ENCODE measurements around the gene MCAT.

MCAT gene

GRCh38 chr22:43163241-43163795 lies 20.1 kb upstream of the MCAT start:
- H3K4me1 ChIP-seq (ENCODE audit: control insufficient read depth, insufficient read depth, low read length, poor library complexity, severe bottlenecking) = no peaks in the 10 kb centered on the region

DNA sequence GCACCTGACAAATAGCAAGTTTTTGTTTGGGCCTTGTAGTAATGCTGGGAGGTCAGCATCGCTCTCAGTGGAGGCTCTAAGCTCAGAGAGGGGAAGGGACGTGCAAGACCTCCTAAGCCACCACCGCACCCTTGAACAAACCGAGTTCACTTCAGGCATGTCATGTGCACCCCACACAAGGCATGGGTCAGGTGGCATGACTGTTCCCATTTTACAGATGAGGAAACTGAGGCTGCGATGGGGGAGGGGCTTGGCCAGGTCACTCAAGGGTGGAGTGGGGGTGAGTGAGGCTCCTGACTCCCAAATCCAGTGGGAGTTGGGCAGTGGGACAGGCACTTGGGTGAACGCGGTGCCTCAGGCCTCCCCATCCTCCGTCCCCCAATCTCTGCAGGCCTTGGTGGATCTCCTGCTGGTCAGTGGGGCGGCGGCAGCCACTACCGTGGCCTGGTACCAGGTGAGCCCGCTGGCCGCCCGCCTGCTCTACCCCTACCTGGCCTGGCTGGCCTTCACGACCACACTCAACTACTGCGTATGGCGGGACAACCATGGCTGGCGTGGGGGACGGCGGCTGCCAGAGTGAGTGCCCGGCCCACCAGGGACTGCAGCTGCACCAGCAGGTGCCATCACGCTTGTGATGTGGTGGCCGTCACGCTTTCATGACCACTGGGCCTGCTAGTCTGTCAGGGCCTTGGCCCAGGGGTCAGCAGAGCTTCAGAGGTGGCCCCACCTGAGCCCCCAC lies 19.4 kb upstream of the MCAT start:
- no peaks in the 10 kb centered on the region for H3K4me1 ChIP-seq (ENCODE audit: control insufficient read depth, insufficient read depth, low read length, poor library complexity, severe bottlenecking)
- H3K4me3 ChIP-seq (ENCODE audit: insufficient read depth, low read depth, low read length, poor library complexity, severe bottlenecking) = no peak overlapping the region
- H3K36me3 ChIP-seq (ENCODE audit: control insufficient read depth, insufficient read depth, low read length) = peaks cover 9% of the 10 kb centered on the region

More at GRCh38 chr22:43163241-43163795, 20.1 kb upstream of the MCAT start:
- H3K36me3 ChIP-seq (ENCODE audit: control insufficient read depth, insufficient read depth, low read length) = peaks cover 9% of the 10 kb centered on the region
- no peak overlapping the region for H3K27ac ChIP-seq (ENCODE audit: insufficient read depth, low read length, poor library complexity, severe bottlenecking)
- H3K4me3 ChIP-seq (ENCODE audit: insufficient read depth, low read depth, low read length, poor library complexity, severe bottlenecking) = no peak overlapping the region
- no peak for DNase-seq
- H3K9me3 ChIP-seq (ENCODE audit: control insufficient read depth, low read length) = no peaks in the 10 kb centered on the region
- H3K27me3 ChIP-seq (replicated peaks; ENCODE audit: control insufficient read depth, insufficient read depth, low read length, poor library complexity, severe bottlenecking) = no peaks in the 10 kb centered on the region

DNA sequence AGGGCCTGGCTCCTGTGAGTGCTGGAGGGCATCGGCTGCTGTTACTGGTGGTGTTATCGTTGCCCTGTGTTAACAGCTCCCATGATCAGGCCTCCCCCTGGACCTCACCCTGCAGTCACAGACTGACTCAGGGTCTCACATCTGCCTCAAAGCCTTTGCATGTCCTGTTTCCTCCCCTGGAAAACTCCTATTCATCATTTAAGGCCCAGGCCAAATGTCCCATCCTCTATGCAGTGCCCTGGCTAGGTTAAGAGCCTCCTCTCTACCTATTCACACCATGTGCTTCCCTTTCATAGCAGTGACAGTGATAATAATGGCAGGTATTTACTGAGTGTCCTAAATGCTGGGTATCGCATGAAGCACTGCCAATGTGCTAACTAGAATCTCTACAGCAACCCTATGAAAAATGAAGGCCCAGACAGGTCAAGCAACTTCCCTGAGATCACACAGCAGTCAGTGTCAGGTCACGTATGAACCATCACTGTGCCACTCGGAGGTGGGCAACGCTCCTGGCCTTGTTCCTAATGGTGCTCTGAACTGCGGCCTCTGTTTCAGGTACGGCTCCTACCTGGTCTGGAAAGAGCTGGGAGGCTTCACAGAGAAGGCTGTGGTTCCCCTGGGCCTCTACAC lies 17.4 kb upstream of the MCAT start:
- H3K36me3 ChIP-seq (ENCODE audit: control insufficient read depth, insufficient read depth, low read length) = peaks cover 12% of the 10 kb centered on the region
- H3K9me3 ChIP-seq (ENCODE audit: control insufficient read depth, low read length) = no peaks in the 10 kb centered on the region
- H3K4me1 ChIP-seq (ENCODE audit: control insufficient read depth, insufficient read depth, low read length, poor library complexity, severe bottlenecking) = no peaks in the 10 kb centered on the region
- DNase-seq = no peak
- no peak overlapping the region for H3K27ac ChIP-seq (ENCODE audit: insufficient read depth, low read length, poor library complexity, severe bottlenecking)
- H3K4me3 ChIP-seq (ENCODE audit: insufficient read depth, low read depth, low read length, poor library complexity, severe bottlenecking) = no peak overlapping the region
- no peaks in the 10 kb centered on the region for H3K27me3 ChIP-seq (replicated peaks; ENCODE audit: control insufficient read depth, insufficient read depth, low read length, poor library complexity, severe bottlenecking)

More for the DNA sequence above, 19.4 kb upstream of the MCAT start:
- H3K9me3 ChIP-seq (ENCODE audit: control insufficient read depth, low read length) = no peaks in the 10 kb centered on the region
- H3K27me3 ChIP-seq (replicated peaks; ENCODE audit: control insufficient read depth, insufficient read depth, low read length, poor library complexity, severe bottlenecking) = no peaks in the 10 kb centered on the region
- H3K27ac ChIP-seq (ENCODE audit: insufficient read depth, low read length, poor library complexity, severe bottlenecking) = no peak overlapping the region
- no peak for DNase-seq

DNA sequence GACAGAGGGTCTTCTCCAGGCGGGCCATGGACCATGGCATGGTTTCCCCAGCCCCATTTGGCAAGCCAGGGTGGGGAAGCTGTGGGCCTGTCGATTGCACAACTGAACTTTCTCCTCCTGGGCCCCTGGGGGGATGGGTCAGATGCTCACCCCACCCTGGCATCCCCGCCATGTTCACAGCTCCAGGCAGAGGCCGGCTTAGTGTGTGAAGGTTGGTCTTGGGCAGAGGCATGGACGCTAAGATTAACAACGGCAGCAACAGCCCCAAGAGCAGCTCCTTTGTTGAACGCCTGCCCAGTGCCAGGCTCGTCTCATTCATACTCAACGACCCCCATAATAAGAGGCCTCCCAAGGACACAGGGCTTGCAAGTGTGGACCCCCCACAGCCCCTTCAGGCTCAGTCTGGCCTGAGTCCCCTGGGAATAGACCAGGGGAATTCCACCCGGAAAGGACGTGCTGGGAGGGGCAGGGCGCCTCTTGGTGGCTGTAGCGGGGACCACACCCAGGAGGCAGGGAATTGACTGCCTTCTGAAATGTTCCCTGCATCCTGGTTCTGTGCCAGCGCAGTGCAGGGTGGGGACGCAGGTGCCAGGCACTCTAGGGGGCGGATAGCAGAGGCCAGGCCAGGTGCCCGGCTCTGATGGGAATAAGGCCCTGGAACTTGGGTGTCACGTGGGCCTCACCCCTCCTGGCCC lies 16.4 kb upstream of the MCAT start:
- Histone ChIP-seq H3K27ac (ENCODE audit: insufficient read depth, low read length, poor library complexity, severe bottlenecking) (no peak overlapping the region), H3K9me3 (ENCODE audit: control insufficient read depth, low read length) (no peaks in the 10 kb centered on the region), H3K27me3 (replicated peaks; ENCODE audit: control insufficient read depth, insufficient read depth, low read length, poor library complexity, severe bottlenecking) (no peaks in the 10 kb centered on the region), H3K36me3 (ENCODE audit: control insufficient read depth, insufficient read depth, low read length) (peaks cover 12% of the 10 kb centered on the region), H3K4me1 (ENCODE audit: control insufficient read depth, insufficient read depth, low read length, poor library complexity, severe bottlenecking) (no peaks in the 10 kb centered on the region), H3K4me3 (ENCODE audit: insufficient read depth, low read depth, low read length, poor library complexity, severe bottlenecking) (no peak overlapping the region)
- no peak for DNase-seq

DNA sequence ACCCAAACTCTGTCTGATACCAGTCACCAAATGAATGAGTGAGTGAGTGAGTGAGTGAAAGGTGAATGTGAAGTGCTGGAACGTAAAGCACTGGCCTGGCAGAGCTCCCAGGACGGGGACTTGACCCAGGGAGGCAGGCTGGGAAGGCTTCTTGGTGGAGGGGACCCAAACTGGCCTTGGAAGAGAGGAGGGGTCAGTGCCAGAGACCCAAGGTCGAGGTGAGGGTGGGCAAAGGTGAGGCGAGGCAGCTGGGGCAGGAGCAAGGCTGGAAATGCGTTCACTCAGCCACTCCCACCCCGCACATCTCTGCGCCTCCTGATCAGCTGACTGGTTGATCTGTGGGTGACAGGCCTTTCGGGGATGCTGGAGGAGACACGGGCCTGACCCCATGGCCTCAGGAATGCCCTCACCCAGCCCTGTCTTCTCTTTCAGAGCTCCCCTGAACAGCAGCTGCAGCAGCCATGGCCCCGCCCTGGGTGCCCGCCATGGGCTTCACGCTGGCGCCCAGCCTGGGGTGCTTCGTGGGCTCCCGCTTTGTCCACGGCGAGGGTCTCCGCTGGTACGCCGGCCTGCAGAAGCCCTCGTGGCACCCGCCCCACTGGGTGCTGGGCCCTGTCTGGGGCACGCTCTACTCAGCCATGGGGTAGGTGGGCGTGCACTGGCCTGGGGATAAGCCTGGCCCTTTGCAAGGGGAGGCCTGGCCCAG lies 15.7 kb upstream of the MCAT start:
- Histone ChIP-seq H3K9me3 (ENCODE audit: control insufficient read depth, low read length) (no peaks in the 10 kb centered on the region), H3K27me3 (replicated peaks; ENCODE audit: control insufficient read depth, insufficient read depth, low read length, poor library complexity, severe bottlenecking) (no peaks in the 10 kb centered on the region), H3K4me3 (ENCODE audit: insufficient read depth, low read depth, low read length, poor library complexity, severe bottlenecking) (no peak overlapping the region), H3K36me3 (ENCODE audit: control insufficient read depth, insufficient read depth, low read length) (peaks cover 12% of the 10 kb centered on the region), H3K27ac (ENCODE audit: insufficient read depth, low read length, poor library complexity, severe bottlenecking) (no peak overlapping the region), H3K4me1 (ENCODE audit: control insufficient read depth, insufficient read depth, low read length, poor library complexity, severe bottlenecking) (no peaks in the 10 kb centered on the region)
- DNase-seq = no peak

- no peaks in the 10 kb centered on the region for H3K9me3 ChIP-seq (ENCODE audit: control insufficient read depth, low read length)
- H3K27me3 ChIP-seq (replicated peaks; ENCODE audit: control insufficient read depth, insufficient read depth, low read length, poor library complexity, severe bottlenecking) = no peaks in the 10 kb centered on the region
- DNase-seq = no peak
- H3K27ac ChIP-seq (ENCODE audit: insufficient read depth, low read length, poor library complexity, severe bottlenecking) = no peak overlapping the region
- peaks cover 12% of the 10 kb centered on the region for H3K36me3 ChIP-seq (ENCODE audit: control insufficient read depth, insufficient read depth, low read length)
- no peak overlapping the region for H3K4me3 ChIP-seq (ENCODE audit: insufficient read depth, low read depth, low read length, poor library complexity, severe bottlenecking)
- H3K4me1 ChIP-seq (ENCODE audit: control insufficient read depth, insufficient read depth, low read length, poor library complexity, severe bottlenecking) = peaks cover 1% of the 10 kb centered on the region
Observed at GRCh38 chr22:43157874-43158546, 14.8 kb upstream of the MCAT start.

- H3K9me3 ChIP-seq (ENCODE audit: control insufficient read depth, low read length) = no peaks in the 10 kb centered on the region
- H3K27me3 ChIP-seq (replicated peaks; ENCODE audit: control insufficient read depth, insufficient read depth, low read length, poor library complexity, severe bottlenecking) = no peaks in the 10 kb centered on the region
- H3K4me3 ChIP-seq (ENCODE audit: insufficient read depth, low read depth, low read length, poor library complexity, severe bottlenecking) = no peak overlapping the region
- H3K4me1 ChIP-seq (ENCODE audit: control insufficient read depth, insufficient read depth, low read length, poor library complexity, severe bottlenecking) = peaks cover 10% of the 10 kb centered on the region
- peaks cover 12% of the 10 kb centered on the region for H3K36me3 ChIP-seq (ENCODE audit: control insufficient read depth, insufficient read depth, low read length)
- no peak overlapping the region for H3K27ac ChIP-seq (ENCODE audit: insufficient read depth, low read length, poor library complexity, severe bottlenecking)
- no peak for DNase-seq
Observed at GRCh38 chr22:43156413-43156812, 13.2 kb upstream of the MCAT start.

GRCh38 chr22:43155789-43156188 lies 12.6 kb upstream of the MCAT start:
- DNase-seq = no peak
- peaks cover 15% of the 10 kb centered on the region for H3K4me1 ChIP-seq (ENCODE audit: control insufficient read depth, insufficient read depth, low read length, poor library complexity, severe bottlenecking)
- peaks cover 12% of the 10 kb centered on the region for H3K36me3 ChIP-seq (ENCODE audit: control insufficient read depth, insufficient read depth, low read length)
- no peaks in the 10 kb centered on the region for H3K9me3 ChIP-seq (ENCODE audit: control insufficient read depth, low read length)
- no peak overlapping the region for H3K27ac ChIP-seq (ENCODE audit: insufficient read depth, low read length, poor library complexity, severe bottlenecking)
- H3K4me3 ChIP-seq (ENCODE audit: insufficient read depth, low read depth, low read length, poor library complexity, severe bottlenecking) = no peak overlapping the region
- H3K27me3 ChIP-seq (replicated peaks; ENCODE audit: control insufficient read depth, insufficient read depth, low read length, poor library complexity, severe bottlenecking) = no peaks in the 10 kb centered on the region

- peaks cover 10% of the 10 kb centered on the region for H3K36me3 ChIP-seq (ENCODE audit: control insufficient read depth, insufficient read depth, low read length)
- DNase-seq = no peak
- no peaks in the 10 kb centered on the region for H3K9me3 ChIP-seq (ENCODE audit: control insufficient read depth, low read length)
- peaks cover 16% of the 10 kb centered on the region for H3K4me1 ChIP-seq (ENCODE audit: control insufficient read depth, insufficient read depth, low read length, poor library complexity, severe bottlenecking)
- H3K27ac ChIP-seq (ENCODE audit: insufficient read depth, low read length, poor library complexity, severe bottlenecking) = no peak overlapping the region
- H3K4me3 ChIP-seq (ENCODE audit: insufficient read depth, low read depth, low read length, poor library complexity, severe bottlenecking) = no peak overlapping the region
- H3K27me3 ChIP-seq (replicated peaks; ENCODE audit: control insufficient read depth, insufficient read depth, low read length, poor library complexity, severe bottlenecking) = no peaks in the 10 kb centered on the region
Observed at GRCh38 chr22:43154887-43155536, 11.8 kb upstream of the MCAT start.
